ENCODE data around the gene CAMK2B.

Gene CAMK2B

GRCh38 chr7:44283381-44284211, 41.8 kb downstream of the CAMK2B start:
- TF ChIP-seq REST (IDR thresholded peaks at IDR 0.05; ENCODE audit: low read depth) (no peak), FOXM1 (IDR thresholded peaks at IDR 0.05; ENCODE audit: borderline replicate concordance, low read depth) (no peak), TCF12 (IDR thresholded peaks at IDR 0.05; ENCODE audit: low read depth) (no peak), CEBPB (IDR thresholded peaks at IDR 0.05) (no peak), USF1 (IDR thresholded peaks at IDR 0.05) (no peak), EP300 (IDR thresholded peaks at IDR 0.05; ENCODE audit: borderline replicate concordance) (no peak), YY1 (IDR thresholded peaks at IDR 0.05; ENCODE audit: low read depth) (no peak), ZBTB7A (IDR thresholded peaks at IDR 0.05; ENCODE audit: low read depth) (no peak), NFIC (IDR thresholded peaks at IDR 0.05) (no peak), TAF1 (IDR thresholded peaks at IDR 0.05; ENCODE audit: low read depth) (no peak), RAD21 (IDR thresholded peaks at IDR 0.05; ENCODE audit: low read depth) (no peak), MAX (IDR thresholded peaks at IDR 0.05) (no peak), EGR1 (IDR thresholded peaks at IDR 0.05) (no peak), TEAD4 (IDR thresholded peaks at IDR 0.05) (no peak), CREB1 (IDR thresholded peaks at IDR 0.05; ENCODE audit: low read depth) (no peak)

- TF ChIP-seq MAX (IDR thresholded peaks at IDR 0.05) (no peak), ZBTB7A (IDR thresholded peaks at IDR 0.05; ENCODE audit: low read depth) (no peak), YY1 (IDR thresholded peaks at IDR 0.05; ENCODE audit: low read depth) (no peak), CREB1 (IDR thresholded peaks at IDR 0.05; ENCODE audit: low read depth) (no peak), EP300 (IDR thresholded peaks at IDR 0.05; ENCODE audit: borderline replicate concordance) (no peak)
Measured at GRCh38 chr7:44282601-44283171, 42.7 kb downstream of the CAMK2B start.

GRCh38 chr7:44281811-44282600, 43.4 kb downstream of the CAMK2B start:
- TF ChIP-seq ZBTB7A (IDR thresholded peaks at IDR 0.05; ENCODE audit: low read depth), result no peak
- no peak for TF ChIP-seq CREB1 (IDR thresholded peaks at IDR 0.05; ENCODE audit: low read depth)
- no peak for TF ChIP-seq CEBPB (IDR thresholded peaks at IDR 0.05)
- no peak for TF ChIP-seq TEAD4 (IDR thresholded peaks at IDR 0.05)
- TF ChIP-seq RAD21 (IDR thresholded peaks at IDR 0.05; ENCODE audit: low read depth), result no peak
- no peak for TF ChIP-seq MAX (IDR thresholded peaks at IDR 0.05)
- TF ChIP-seq EP300 (IDR thresholded peaks at IDR 0.05; ENCODE audit: borderline replicate concordance), result no peak
- no peak for TF ChIP-seq TCF12 (IDR thresholded peaks at IDR 0.05; ENCODE audit: low read depth)

- TF ChIP-seq TEAD4 (IDR thresholded peaks at IDR 0.05) (no peak), CEBPB (IDR thresholded peaks at IDR 0.05) (no peak), FOXM1 (IDR thresholded peaks at IDR 0.05; ENCODE audit: borderline replicate concordance, low read depth) (no peak), EP300 (IDR thresholded peaks at IDR 0.05; ENCODE audit: borderline replicate concordance) (no peak), REST (IDR thresholded peaks at IDR 0.05; ENCODE audit: low read depth) (no peak)
Measured at GRCh38 chr7:44280993-44281721, 44.2 kb downstream of the CAMK2B start.

GRCh38 chr7:44280636-44280992, 44.8 kb downstream of the CAMK2B start:
- TF ChIP-seq ZBTB7A (IDR thresholded peaks at IDR 0.05; ENCODE audit: low read depth) (no peak), YY1 (IDR thresholded peaks at IDR 0.05; ENCODE audit: low read depth) (no peak), RAD21 (IDR thresholded peaks at IDR 0.05; ENCODE audit: low read depth) (no peak), CREB1 (IDR thresholded peaks at IDR 0.05; ENCODE audit: low read depth) (no peak), TAF1 (IDR thresholded peaks at IDR 0.05; ENCODE audit: low read depth) (no peak), EGR1 (IDR thresholded peaks at IDR 0.05) (no peak), TEAD4 (IDR thresholded peaks at IDR 0.05) (no peak), FOXM1 (IDR thresholded peaks at IDR 0.05; ENCODE audit: borderline replicate concordance, low read depth) (no peak), REST (IDR thresholded peaks at IDR 0.05; ENCODE audit: low read depth) (no peak), TCF12 (IDR thresholded peaks at IDR 0.05; ENCODE audit: low read depth) (no peak), MAX (IDR thresholded peaks at IDR 0.05) (no peak), CEBPB (IDR thresholded peaks at IDR 0.05) (no peak), NFIC (IDR thresholded peaks at IDR 0.05) (no peak), USF1 (IDR thresholded peaks at IDR 0.05) (no peak), EP300 (IDR thresholded peaks at IDR 0.05; ENCODE audit: borderline replicate concordance) (no peak)
